ENCODE data around the gene SUSD2.
A peak's percentile ranks its signal among the peaks of the same experiment; 100 is the strongest.

Gene SUSD2

GRCh38 chr22:24156141-24156912, 25.0 kb upstream of the SUSD2 start:
- no peak for DNase-seq (ENCODE audit: low read depth, low spot score)
- ChIA-PET CTCF (interaction anchor here (0.9 to 7.9 kb wide), 22 partner anchors 9 to 146 kb away, joined by 3 to 104 read pairs (median 11); partner anchors contain the start of genes CABIN1 and SUSD2), POLR2A (interaction anchor here (0.6 to 0.8 kb wide), 2 partner anchors 9 to 68 kb away, joined by 3 read pairs; no protein-coding TSS in a partner anchor)
- H3K4me3 ChIP-seq (ENCODE audit: low read depth, low read length) = peak overlapping the region; percentile 83
- no peak for TF ChIP-seq CTCF (IDR thresholded peaks at IDR 0.05; ENCODE audit: insufficient read depth, low read length, missing control alignments)

GRCh38 chr22:24156913-24157821, 24.1 kb upstream of the SUSD2 start:
- ChIA-PET POLR2A (interaction anchor here (0.6 to 0.8 kb wide), 3 partner anchors 8 to 69 kb away, joined by 3 read pairs; no protein-coding TSS in a partner anchor), CTCF (interaction anchor here (0.7 to 7.9 kb wide), 30 partner anchors 9 to 397 kb away, joined by 3 to 104 read pairs (median 6); partner anchors contain the start of genes CABIN1 and SUSD2)
- H3K4me3 ChIP-seq (ENCODE audit: low read depth, low read length) = peak overlapping the region; percentile 83
- DNase-seq (ENCODE audit: low read depth, low spot score) = no peak
- TF ChIP-seq CTCF (IDR thresholded peaks at IDR 0.05; ENCODE audit: insufficient read depth, low read length, missing control alignments) = peak; percentile 97

- TF ChIP-seq CTCF (IDR thresholded peaks at IDR 0.05; ENCODE audit: insufficient read depth, low read length, missing control alignments) = no peak
- no peak for DNase-seq (ENCODE audit: low read depth, low spot score)
- ChIA-PET CTCF (interaction anchor here (0.8 to 7.9 kb wide), 23 partner anchors 9 to 396 kb away, joined by 3 to 104 read pairs (median 11); partner anchors contain the start of genes CABIN1 and SUSD2), POLR2A (interaction anchor here (0.8 kb wide), 1 partner anchor 12 kb away, joined by 3 read pairs; no protein-coding TSS in a partner anchor)
- H3K4me3 ChIP-seq (ENCODE audit: low read depth, low read length) = no peak overlapping the region
Measured at GRCh38 chr22:24157822-24158135, 23.5 kb upstream of the SUSD2 start.

GRCh38 chr22:24159650-24160049, 21.6 kb upstream of the SUSD2 start:
- ChIA-PET POLR2A (no interaction called here), CTCF (interaction anchor here (1.0 to 7.9 kb wide), 4 partner anchors 7 to 175 kb away, joined by 3 to 104 read pairs (median 58); no protein-coding TSS in a partner anchor)
- DNase-seq (ENCODE audit: low read depth, low spot score) = no peak
- no peak overlapping the region for H3K4me3 ChIP-seq (ENCODE audit: low read depth, low read length)
- no peak for TF ChIP-seq CTCF (IDR thresholded peaks at IDR 0.05; ENCODE audit: insufficient read depth, low read length, missing control alignments)

- H3K4me3 ChIP-seq (ENCODE audit: low read depth, low read length) = no peak overlapping the region
- DNase-seq (ENCODE audit: low read depth, low spot score) = no peak
- POLR2A ChIA-PET = no interaction called here
- TF ChIP-seq CTCF (IDR thresholded peaks at IDR 0.05; ENCODE audit: insufficient read depth, low read length, missing control alignments) = no peak
- CTCF ChIA-PET = interaction anchor here (1.3 to 2.5 kb wide), 2 partner anchors 11 to 14 kb away, joined by 3 to 24 read pairs; no protein-coding TSS in a partner anchor
Measured at GRCh38 chr22:24160546-24160945, 20.7 kb upstream of the SUSD2 start.

All from AG04449 (cell line).